MM.1S (cell line): ENCODE data around the gene FKBP2.

Source experiments
- DNase-seq: peaks from one replicate; pipeline ENCODE4 v3.0.0-alpha.2; 2015
- H2AFZ ChIP-seq: fragments of 300-600 bp; sonication (generic); 2 replicates; pipeline ENCODE4 v1.6.0; 2016; ENCODE audit warnings: antibody characterized with exemption, low read length
- H3F3A ChIP-seq: fragments of 300-600 bp; sonication (generic); 2 replicates; pipeline ENCODE4 v1.6.1; 2016; ENCODE audit warnings: mild to moderate bottlenecking, antibody characterized with exemption, low read length, moderate library complexity, mixed read lengths; ENCODE audit not compliant: insufficient read depth
- H3K27ac ChIP-seq: fragments of 300-600 bp; sonication (generic); 2 replicates; pipeline ENCODE4 v1.5.1; 2016; ENCODE audit warnings: mild to moderate bottlenecking, low read length
- H3K27me3 ChIP-seq: fragments of 300-600 bp; sonication (generic); replicated peaks from 2 replicates; pipeline ENCODE4 v1.6.0; 2016; ENCODE audit warnings: low read length; ENCODE audit not compliant: insufficient read depth
- H3K36me3 ChIP-seq: fragments of 300-600 bp; sonication (generic); replicated peaks from 2 replicates; pipeline ENCODE4 v1.6.1; 2016; ENCODE audit warnings: mild to moderate bottlenecking, low read length, mixed read lengths; ENCODE audit not compliant: insufficient read depth
- H3K4me1 ChIP-seq: fragments of 300-600 bp; sonication (generic); 2 replicates; pipeline ENCODE4 v1.6.1; 2016; ENCODE audit warnings: low read length, mixed read lengths
- H3K4me2 ChIP-seq: fragments of 300-600 bp; sonication (generic); 2 replicates; pipeline ENCODE4 v1.6.0; 2016; ENCODE audit warnings: low read depth, low read length
- H3K4me3 ChIP-seq: fragments of 300-600 bp; sonication (generic); 2 replicates; pipeline ENCODE4 v1.5.1; 2016; ENCODE audit warnings: low read length, mixed read lengths
- H3K79me2 ChIP-seq: fragments of 300-600 bp; sonication (generic); 2 replicates; pipeline ENCODE4 v1.6.1; 2016; ENCODE audit warnings: mixed run types, low read length, mixed read lengths
- H3K9ac ChIP-seq: fragments of 300-600 bp; sonication (generic); 2 replicates; pipeline ENCODE4 v1.6.1; 2016; ENCODE audit warnings: low read length, mixed read lengths
- H3K9me2 ChIP-seq: fragments of 300-600 bp; sonication (generic); replicated peaks from 2 replicates; pipeline ENCODE4 v1.6.1; 2016; ENCODE audit warnings: mild to moderate bottlenecking, low read length, mixed read lengths; ENCODE audit not compliant: insufficient read depth
- H3K9me3 ChIP-seq: fragments of 300-600 bp; sonication (generic); replicated peaks from 2 replicates; pipeline ENCODE4 v1.6.1; 2016; ENCODE audit warnings: mild to moderate bottlenecking, low read length, mixed read lengths; ENCODE audit not compliant: insufficient read depth
- H4K20me1 ChIP-seq: fragments of 300-600 bp; sonication (generic); 2 replicates; pipeline ENCODE4 v1.6.1; 2016; ENCODE audit warnings: mild to moderate bottlenecking, low read length, moderate library complexity, mixed read lengths; ENCODE audit not compliant: insufficient read depth
- CTCF ChIP-seq: fragments of 300-600 bp; sonication (generic); IDR thresholded peaks from 2 replicates; pipeline ENCODE4 v1.5.1; 2016; ENCODE audit warnings: antibody characterized with exemption, low read length, mixed read lengths
- EZH2 ChIP-seq: fragments of 300-600 bp; sonication (generic); optimal IDR thresholded peaks from 2 replicates; pipeline ENCODE3; 2017; ENCODE audit warnings: low read depth, mild to moderate bottlenecking, antibody characterized with exemption, low read length, mixed read lengths
- EZH2phosphoT487 ChIP-seq: fragments of 300-600 bp; sonication (generic); IDR thresholded peaks from 2 replicates; pipeline ENCODE4 v1.6.1; 2018; ENCODE audit warnings: antibody characterized with exemption, low read length

FKBP2 gene

GRCh38 chr11:64224891-64225607 is 15.8 kb upstream of the FKBP2 start:
- Histone ChIP-seq H3K9me2 (no peaks in the 10 kb centered on the region), H3K9me3 (no peaks in the 10 kb centered on the region), H2AFZ (peak overlapping the region; percentile 86; the same call in 1 of the 2 replicates), H3K27ac (no peak overlapping the region), H3K4me2 (peak overlapping the region; percentile 93), H3K36me3 (no peaks in the 10 kb centered on the region), H3K4me3 (peak overlapping the region; percentile 87), H3K27me3 (no peaks in the 10 kb centered on the region), H4K20me1 (no peaks in the 10 kb centered on the region), H3K9ac (peak overlapping the region; percentile 79; the same call in 1 of the 2 replicates), H3F3A (peaks cover 5% of the 10 kb centered on the region), H3K4me1 (peaks cover 14% of the 10 kb centered on the region), H3K79me2 (peaks cover 25% of the 10 kb centered on the region)
- peak; percentile 6 for DNase-seq
- TF ChIP-seq EZH2phosphoT487 (no peak), EZH2 (no peak), CTCF (no peak)

GRCh38 chr11:64225608-64226506 is 15.0 kb upstream of the FKBP2 start, which contains the start of the genes NUDT22 and TRPT1:
NUDT22 (plus strand) TSS chr11:64226274; CDS start chr11:64226653, 379 bp downstream.
TRPT1 (minus strand) TSS chr11:64226186; CDS start chr11:64225860, 326 bp downstream.
- peak; percentile 7 for TF ChIP-seq CTCF
- no peak for TF ChIP-seq EZH2phosphoT487
- H3K4me1 ChIP-seq, result peaks cover 14% of the 10 kb centered on the region
- H3K4me2 ChIP-seq, result peak within 1 kb of the TSS; percentile 93
- H4K20me1 ChIP-seq, result no peaks in the 10 kb centered on the region
- H3K79me2 ChIP-seq, result peaks cover 27% of the 10 kb centered on the region
- H3K9ac ChIP-seq, result peak within 1 kb of the TSS; percentile 79
- no peaks in the 10 kb centered on the region for H3K36me3 ChIP-seq
- H2AFZ ChIP-seq, result peak within 1 kb of the TSS; percentile 86
- H3F3A ChIP-seq, result peaks cover 7% of the 10 kb centered on the region
- peak within 1 kb of the TSS; percentile 87 for H3K4me3 ChIP-seq
- no peaks in the 10 kb centered on the region for H3K9me2 ChIP-seq
- H3K27me3 ChIP-seq, result no peaks in the 10 kb centered on the region
- DNase-seq, result peak; percentile 90
- H3K27ac ChIP-seq, result peak within 1 kb of the TSS; percentile 30; the same call in 1 of the 2 replicates
- H3K9me3 ChIP-seq, result no peaks in the 10 kb centered on the region

- peak overlapping the region; percentile 93 for H3K4me2 ChIP-seq
- H3K9ac ChIP-seq, result peak overlapping the region; percentile 79
- H3K27ac ChIP-seq, result peak overlapping the region; percentile 30; the same call in 1 of the 2 replicates
- H3F3A ChIP-seq, result peaks cover 7% of the 10 kb centered on the region
- TF ChIP-seq EZH2phosphoT487 (no peak), CTCF (no peak), EZH2 (no peak)
- H3K4me3 ChIP-seq, result peak overlapping the region; percentile 87
- H2AFZ ChIP-seq, result peak overlapping the region; percentile 86
- peaks cover 14% of the 10 kb centered on the region for H3K4me1 ChIP-seq
- H4K20me1 ChIP-seq, result no peaks in the 10 kb centered on the region
- H3K79me2 ChIP-seq, result peaks cover 29% of the 10 kb centered on the region
- no peaks in the 10 kb centered on the region for H3K9me2 ChIP-seq
- H3K27me3 ChIP-seq, result no peaks in the 10 kb centered on the region
- H3K9me3 ChIP-seq, result no peaks in the 10 kb centered on the region
- no peaks in the 10 kb centered on the region for H3K36me3 ChIP-seq
- DNase-seq, result peak; percentile 49
These were observed 14.3 kb upstream of the FKBP2 start for GRCh38 chr11:64226507-64227051.
